GOT3 (cell line): Measurements from ENCODE around the gene ERVH48-1.
"Not testable (repeated sequence)": the region's sequence is repeated elsewhere in the genome, so short reads cannot be mapped to it uniquely, and the experiment has no call there.

ENCODE experiments used
- DNase-seq: peaks from one replicate; lab custom pipeline; 2025; ENCODE audit warnings: mixed read lengths; lab: John Stamatoyannopoulos, UW

Gene ERVH48-1

GRCh38 chr21:42906233-42906632 is 19.2 kb downstream of the ERVH48-1 start:
- DNase-seq = no peak

DNA sequence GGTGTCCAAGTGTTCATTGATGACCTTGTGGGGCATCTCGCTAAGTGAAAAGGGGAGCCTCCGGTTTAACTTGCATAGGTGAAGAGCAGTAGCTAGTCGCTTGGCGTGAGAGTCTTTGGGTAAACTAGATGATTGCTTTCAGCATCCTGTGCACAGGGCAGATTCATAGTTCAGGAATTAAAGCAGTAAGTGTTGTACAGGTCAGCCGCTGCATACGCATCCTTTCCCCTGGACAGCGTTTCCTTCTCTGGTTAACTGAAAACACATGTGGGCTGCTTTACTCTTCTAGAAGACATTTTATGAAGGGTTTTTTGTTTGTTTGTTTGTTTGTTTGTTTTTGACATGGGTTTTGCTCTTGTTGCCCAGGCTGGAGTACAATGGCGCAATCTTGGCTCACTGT is 20.2 kb downstream of the ERVH48-1 start:
- DNase-seq = no peak

DNA sequence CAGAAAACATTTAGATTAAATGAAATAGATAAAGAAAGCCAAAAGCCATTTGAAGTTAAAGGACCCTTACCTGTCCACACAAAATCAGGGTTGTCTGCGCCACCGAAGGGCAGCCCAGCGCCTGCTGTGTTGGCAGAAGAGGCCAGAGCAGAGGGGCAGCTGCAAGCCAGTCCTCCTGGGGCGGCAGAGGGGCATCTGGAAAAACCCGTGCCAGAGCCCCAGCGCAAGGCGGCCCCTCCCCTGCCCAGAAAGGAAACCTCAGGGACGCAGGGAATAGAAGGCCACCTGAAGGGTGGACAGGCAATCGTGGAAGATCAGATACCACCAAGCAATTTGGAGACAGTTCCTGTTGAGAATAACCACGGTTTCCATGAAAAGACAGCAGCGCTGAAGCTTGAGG is 21.6 kb downstream of the ERVH48-1 start:
- DNase-seq = no peak

- no peak for DNase-seq
Observed at GRCh38 chr21:42900446-42900845, 25.0 kb downstream of the ERVH48-1 start.

GRCh38 chr21:42892931-42893755 is 32.3 kb downstream of the ERVH48-1 start, which contains the start of gene NDUFV3:
Gene NDUFV3, plus strand, starts transcription at chr21:42893309. Its CDS starts 25 bp downstream, at chr21:42893334.
- peak; percentile 98 for DNase-seq

- DNase-seq = no peak
Observed at GRCh38 chr21:42892582-42892930, 32.9 kb downstream of the ERVH48-1 start.

DNA sequence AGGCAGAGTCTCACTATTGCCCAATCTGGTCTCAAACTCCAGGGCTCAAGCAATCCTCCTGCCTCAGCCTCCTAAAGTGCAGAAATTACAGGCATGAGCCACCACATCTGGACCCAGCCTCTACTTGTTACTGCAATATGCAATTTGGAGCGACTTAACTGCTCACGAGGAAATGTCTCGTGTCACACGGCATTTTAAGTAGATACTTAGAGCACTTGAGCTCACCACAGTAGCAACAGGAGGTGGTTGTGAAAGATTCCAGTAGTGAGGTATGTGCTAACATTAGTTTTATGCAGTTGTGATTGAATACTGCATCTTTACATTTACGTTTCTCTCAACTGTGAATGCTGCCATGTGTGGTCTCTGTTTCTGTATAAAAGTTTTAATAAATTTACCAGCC is 38.1 kb downstream of the ERVH48-1 start:
- DNase-seq = no peak

DNA sequence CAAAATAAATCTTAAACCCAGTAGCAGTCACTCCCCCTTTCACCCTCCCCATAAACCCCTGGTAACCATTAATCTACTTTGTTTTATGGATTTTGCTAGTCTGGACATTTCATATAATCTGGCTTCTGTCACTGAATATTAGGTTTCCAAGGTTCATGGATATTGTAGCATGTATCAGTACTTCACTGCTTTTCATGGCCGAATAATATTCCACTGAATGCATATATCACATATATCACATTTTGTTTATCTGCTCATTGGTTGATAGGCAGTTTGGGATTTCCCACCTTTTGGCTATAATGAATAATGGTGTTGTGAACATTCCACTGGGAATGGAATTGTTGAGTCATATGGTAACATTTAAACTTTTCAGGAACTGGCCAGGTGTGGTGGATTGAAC is 41.5 kb downstream of the ERVH48-1 start:
- DNase-seq = no peak

DNA sequence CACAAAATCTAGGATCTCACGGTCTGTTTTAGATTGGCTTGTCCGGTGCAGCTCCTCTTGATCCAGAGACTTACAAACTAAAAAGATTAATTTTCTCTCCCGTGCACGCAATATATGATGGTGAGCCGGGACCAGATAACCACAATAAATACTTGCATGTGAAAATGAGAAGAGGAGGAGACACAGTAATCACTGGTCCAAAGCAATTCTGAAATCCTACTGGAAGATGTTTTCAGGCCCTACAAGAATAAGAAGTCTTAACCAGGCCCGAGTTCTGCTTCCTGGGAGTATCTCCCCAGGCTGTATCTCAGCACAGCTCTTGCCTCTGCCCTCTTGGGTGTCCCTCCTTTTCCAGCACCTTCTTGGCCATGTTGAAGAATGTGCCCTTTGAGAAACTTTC is 45.1 kb downstream of the ERVH48-1 start:
- DNase-seq = no peak

- DNase-seq = peak; percentile 85
Observed at GRCh38 chr21:42878993-42879787, 46.2 kb downstream of the ERVH48-1 start, which contains the start of gene WDR4. Gene WDR4, minus strand, starts transcription at chr21:42879539. Its CDS starts 44 bp downstream, at chr21:42879495.

DNA sequence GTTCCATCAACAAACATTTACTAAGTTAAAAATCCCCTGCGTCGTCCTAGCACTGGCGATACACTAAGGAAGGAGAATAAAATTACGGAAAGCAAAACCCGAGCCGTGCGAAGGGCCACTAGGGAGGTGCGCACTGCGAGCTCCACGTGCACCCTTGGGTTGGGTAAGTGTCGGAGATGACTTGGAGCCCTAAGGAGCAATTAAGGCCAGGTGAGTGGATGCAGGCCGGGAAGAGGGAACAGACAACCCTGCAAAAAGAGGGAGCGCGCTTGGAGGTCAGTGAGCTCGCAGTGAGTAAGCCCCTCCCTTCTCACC is 46.8 kb downstream of the ERVH48-1 start:
- DNase-seq = no peak

DNA sequence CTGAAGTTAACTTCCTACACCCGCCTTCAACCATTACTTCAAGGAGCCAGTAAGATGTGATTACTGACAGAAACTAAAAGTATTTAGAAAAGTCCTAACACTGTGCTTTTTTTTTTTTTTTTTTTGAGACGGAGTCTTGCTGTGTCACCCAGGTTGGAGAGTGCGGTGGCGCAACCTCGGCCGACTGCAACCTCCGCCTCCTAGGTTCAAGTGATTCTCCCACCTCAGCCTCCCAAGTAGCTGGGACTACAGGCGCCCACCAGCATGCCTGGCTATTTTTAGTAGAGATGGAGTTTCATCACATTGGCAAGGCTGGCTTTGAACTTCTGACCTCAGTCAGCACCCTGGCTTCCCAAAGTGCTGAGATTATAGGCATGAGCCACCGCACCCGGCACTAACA is 49.6 kb downstream of the ERVH48-1 start:
- DNase-seq = not testable (repeated sequence)

- no peak for DNase-seq
Observed at GRCh38 chr21:42873096-42873495, 52.3 kb downstream of the ERVH48-1 start.

DNA sequence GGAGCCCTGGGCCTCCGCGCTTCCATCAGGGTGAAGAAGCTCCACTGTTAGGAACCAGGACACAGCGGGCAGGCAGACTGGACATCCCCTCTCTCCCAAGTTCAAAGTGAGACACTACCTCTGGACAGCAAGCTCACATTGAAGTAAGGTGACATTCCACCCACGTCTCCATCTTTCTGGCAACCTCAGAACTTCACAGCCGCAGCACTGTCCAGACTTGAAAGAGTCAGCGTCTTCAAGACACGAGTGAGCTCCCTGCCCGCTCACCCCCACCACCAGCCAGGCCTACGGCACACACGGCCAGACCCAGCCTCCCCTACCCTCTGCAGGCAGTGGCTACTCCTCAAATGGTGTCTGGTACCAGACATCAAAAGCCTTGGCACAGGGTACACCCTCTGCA is 57.2 kb downstream of the ERVH48-1 start:
- no peak for DNase-seq
